Lower lobe of right lung (tissue), 2 donors: ENCODE results near the gene TSPAN13. TPM values are rescaled to one million over a fixed set of nuclear protein-coding genes. Genes with fewer than 3 reads are reported as not detected.

Source experiments
- ATAC-seq, 2 donors: fragments of 200-7000 bp; cut with Tn5 transposase; one replicate each; pipeline ENCODE4 v1.9.1; 2020 to 2022; ENCODE audit warnings: mild to moderate bottlenecking in 2 of 2, moderate library complexity in 2 of 2
- DNase-seq: peaks from one replicate; pipeline ENCODE4 v3.0.0-alpha.2; 2020
- H3K27ac ChIP-seq: fragments of 200-600 bp; one replicate; pipeline ENCODE4 v1.8.0; 2022
- H3K27me3 ChIP-seq: fragments of 200-600 bp; one replicate; pipeline ENCODE4 v1.8.0; 2022; ENCODE audit warnings: low read depth
- H3K36me3 ChIP-seq: fragments of 200-600 bp; one replicate; pipeline ENCODE4 v1.8.0; 2022; ENCODE audit warnings: mild to moderate bottlenecking
- H3K4me1 ChIP-seq: fragments of 200-600 bp; one replicate; pipeline ENCODE4 v1.8.0; 2022
- H3K4me3 ChIP-seq: fragments of 200-600 bp; one replicate; pipeline ENCODE4 v1.8.0; 2022; ENCODE audit warnings: mild to moderate bottlenecking
- H3K9me3 ChIP-seq: fragments of 200-600 bp; one replicate; pipeline ENCODE4 v1.8.0; 2022
- intact Hi-C: fragments of 100-400 bp; cut with DNase I; formaldehyde crosslinking; loops from one replicate; pipeline ENCODE4 v1.11.0; 2022
- total RNA-seq: library from RNA; stranded (reverse); fragmentation: NEBNext Ultra II Directional; extraction: Animal tissue kit (Norgen Biotek cat#: 25700); gene quantifications from one replicate; pipeline ENCODE4 v1.2.1, GENCODE V29; 2021
- TF ChIP-seq, protein P1 (sequence below): fragments of 200-600 bp; IDR thresholded peaks from one replicate; pipeline ENCODE4 v1.8.0; 2022; ENCODE audit warnings: antibody characterized with exemption, mild to moderate bottlenecking
- donor health status: DM: no; HTN: yes; CAD: no; lungs with severe emphysema.

TSPAN13 gene
- total RNA-seq, 1 donor from 2014 or later: 120 TPM

DNA sequence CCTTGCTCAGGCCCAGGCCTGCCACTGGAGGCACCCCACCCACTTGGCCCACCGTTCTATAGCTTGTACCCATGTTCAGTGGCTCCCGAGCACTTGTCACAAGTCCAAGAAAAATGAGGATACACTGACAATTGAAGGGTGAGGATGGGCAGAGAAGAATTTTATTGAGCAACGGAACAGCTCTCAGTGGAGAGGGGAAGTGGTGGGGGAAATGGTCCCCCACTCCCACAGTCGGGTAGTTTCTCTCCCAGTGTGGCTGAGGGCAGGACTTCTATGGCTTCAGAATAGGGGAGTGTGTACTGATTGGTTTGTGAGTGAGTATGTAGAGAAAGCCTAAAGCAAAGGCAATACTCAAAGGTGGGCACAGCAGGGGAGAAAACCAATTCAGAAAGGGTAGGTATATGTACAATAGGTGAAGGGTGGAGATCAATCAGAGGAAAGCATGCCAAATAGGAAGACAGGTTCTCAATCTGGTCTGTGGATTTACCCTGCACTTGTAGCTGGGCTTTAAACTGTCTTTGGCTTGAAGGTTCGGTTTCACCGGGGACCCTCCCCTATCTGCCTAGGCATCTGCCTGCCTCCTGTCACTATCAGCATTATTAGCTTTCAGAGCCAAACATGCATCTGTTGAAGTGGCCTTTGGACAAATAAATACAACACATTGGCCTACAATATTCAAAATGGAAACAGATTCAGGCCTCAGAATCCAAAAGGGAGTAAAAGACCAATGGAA lies 8.9 kb upstream of the TSPAN13 start:
- Histone ChIP-seq H3K4me1 (no peaks in the 10 kb centered on the region), H3K27me3 (no peaks in the 10 kb centered on the region), H3K36me3 (no peaks in the 10 kb centered on the region), H3K27ac (no peak overlapping the region), H3K9me3 (no peaks in the 10 kb centered on the region), H3K4me3 (no peak overlapping the region)
- ATAC-seq: no peak
- DNase-seq: no peak
- intact Hi-C loops: no loop called here
- TF ChIP-seq, protein P1, sequence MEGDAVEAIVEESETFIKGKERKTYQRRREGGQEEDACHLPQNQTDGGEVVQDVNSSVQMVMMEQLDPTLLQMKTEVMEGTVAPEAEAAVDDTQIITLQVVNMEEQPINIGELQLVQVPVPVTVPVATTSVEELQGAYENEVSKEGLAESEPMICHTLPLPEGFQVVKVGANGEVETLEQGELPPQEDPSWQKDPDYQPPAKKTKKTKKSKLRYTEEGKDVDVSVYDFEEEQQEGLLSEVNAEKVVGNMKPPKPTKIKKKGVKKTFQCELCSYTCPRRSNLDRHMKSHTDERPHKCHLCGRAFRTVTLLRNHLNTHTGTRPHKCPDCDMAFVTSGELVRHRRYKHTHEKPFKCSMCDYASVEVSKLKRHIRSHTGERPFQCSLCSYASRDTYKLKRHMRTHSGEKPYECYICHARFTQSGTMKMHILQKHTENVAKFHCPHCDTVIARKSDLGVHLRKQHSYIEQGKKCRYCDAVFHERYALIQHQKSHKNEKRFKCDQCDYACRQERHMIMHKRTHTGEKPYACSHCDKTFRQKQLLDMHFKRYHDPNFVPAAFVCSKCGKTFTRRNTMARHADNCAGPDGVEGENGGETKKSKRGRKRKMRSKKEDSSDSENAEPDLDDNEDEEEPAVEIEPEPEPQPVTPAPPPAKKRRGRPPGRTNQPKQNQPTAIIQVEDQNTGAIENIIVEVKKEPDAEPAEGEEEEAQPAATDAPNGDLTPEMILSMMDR: no peak

GRCh38 chr7:16745645-16746044 lies 7.9 kb upstream of the TSPAN13 start:
- intact Hi-C loops: no loop called here
- ATAC-seq: no peak
- Histone ChIP-seq H3K36me3 (no peaks in the 10 kb centered on the region), H3K4me3 (no peak overlapping the region), H3K27ac (no peak overlapping the region), H3K4me1 (no peaks in the 10 kb centered on the region), H3K27me3 (no peaks in the 10 kb centered on the region), H3K9me3 (no peaks in the 10 kb centered on the region)
- TF ChIP-seq, protein P1: no peak
- no peak for DNase-seq

GRCh38 chr7:16747102-16747501 lies 6.5 kb upstream of the TSPAN13 start:
- TF ChIP-seq, protein P1: no peak
- intact Hi-C loops: no loop called here
- no peak for DNase-seq
- Histone ChIP-seq H3K27me3 (no peaks in the 10 kb centered on the region), H3K9me3 (no peaks in the 10 kb centered on the region), H3K4me3 (no peak overlapping the region), H3K27ac (no peak overlapping the region), H3K36me3 (no peaks in the 10 kb centered on the region), H3K4me1 (no peaks in the 10 kb centered on the region)
- ATAC-seq: no peak

DNA sequence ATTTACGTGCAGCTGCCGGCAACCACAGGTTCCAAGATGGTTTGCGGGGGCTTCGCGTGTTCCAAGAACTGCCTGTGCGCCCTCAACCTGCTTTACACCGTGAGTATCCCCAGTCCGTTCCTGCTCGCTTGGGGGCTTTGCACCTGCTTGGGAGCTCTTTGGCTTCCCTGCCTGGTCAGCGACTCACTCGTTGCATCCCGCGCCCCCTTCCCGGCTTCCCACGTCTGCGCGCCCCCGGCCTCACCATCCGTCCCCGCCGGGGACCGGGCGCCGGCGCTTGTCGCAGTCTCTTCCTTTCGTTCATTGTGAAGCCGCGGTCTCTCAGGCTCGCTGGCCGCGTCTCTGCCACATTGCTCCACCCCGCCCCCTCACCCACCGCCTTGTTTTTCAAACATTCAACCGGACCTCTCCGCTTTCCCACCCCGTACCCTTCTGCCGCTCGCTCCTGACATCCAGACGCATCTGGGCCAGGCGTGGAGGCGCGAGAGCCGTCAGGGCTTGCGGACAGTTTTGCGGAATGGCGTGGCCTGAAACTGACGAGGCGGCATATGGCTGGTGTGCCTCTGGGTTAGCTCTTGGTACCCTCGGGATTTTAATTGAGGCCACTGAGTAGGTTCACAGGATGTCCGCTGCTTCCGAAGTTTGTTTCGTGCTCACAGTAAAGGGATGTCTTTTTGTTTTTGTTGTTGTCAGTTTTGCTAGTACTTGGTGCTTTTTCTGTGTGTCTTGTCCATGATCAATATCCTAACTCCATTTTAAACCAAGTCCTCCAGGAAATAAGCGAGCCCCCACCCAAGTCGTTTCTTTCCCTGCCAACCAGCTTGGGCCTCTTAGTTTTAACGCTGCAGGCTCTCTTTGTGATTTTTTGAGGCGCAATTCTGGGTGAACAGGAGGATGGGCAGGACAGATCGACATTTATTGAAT lies 639 bp downstream of the TSPAN13 start:
- intact Hi-C loops: no loop called here
- DNase-seq (peak; percentile 62), ATAC-seq (peak; percentile 54 to 65)
- Histone ChIP-seq H3K4me3 (peak overlapping the region; percentile 75), H3K36me3 (no peaks in the 10 kb centered on the region), H3K27ac (peak overlapping the region; percentile 65), H3K27me3 (no peaks in the 10 kb centered on the region), H3K4me1 (no peaks in the 10 kb centered on the region), H3K9me3 (no peaks in the 10 kb centered on the region)
- TF ChIP-seq, protein P1: no peak

GRCh38 chr7:16754856-16755317 lies 1.3 kb downstream of the TSPAN13 start:
- no peak for ATAC-seq
- intact Hi-C loops: no loop called here
- peak overlapping the region; percentile 75 for H3K4me3 ChIP-seq
- H3K4me1 ChIP-seq: no peaks in the 10 kb centered on the region
- H3K36me3 ChIP-seq: no peaks in the 10 kb centered on the region
- H3K9me3 ChIP-seq: no peaks in the 10 kb centered on the region
- peak overlapping the region; percentile 65 for H3K27ac ChIP-seq
- TF ChIP-seq, protein P1: no peak
- no peak for DNase-seq
- H3K27me3 ChIP-seq: no peaks in the 10 kb centered on the region
